Immature natural killer cell (primary cell): ENCODE results near the gene SP110. TPM values are rescaled to one million over a fixed set of nuclear protein-coding genes. Genes with fewer than 3 reads are reported as not detected.
"Not testable (repeated sequence)": the region's sequence is repeated elsewhere in the genome, so short reads cannot be mapped to it uniquely, and the experiment has no call there.

Experiments used
- DNase-seq, 3 donors: peaks; one replicate each; pipeline ENCODE4 v3.0.0; 2022; ENCODE audit warnings: mixed read lengths in 1 of 3
- H3K27ac Mint-ChIP-seq, 6 donors: one replicate each; pipeline ENCODE4 v1.8.0; 2020; ENCODE audit warnings: mixed read lengths in 6 of 6, mild to moderate bottlenecking in 5 of 6, inconsistent platforms in 4 of 6, moderate library complexity in 3 of 6
- H3K27me3 Mint-ChIP-seq, 3 donors: one replicate each; pipeline ENCODE4 v1.8.0; 2020 to 2021; ENCODE audit warnings: low read depth in 3 of 3, mild to moderate bottlenecking in 3 of 3, mixed read lengths in 3 of 3, moderate library complexity in 3 of 3, inconsistent platforms in 1 of 3
- H3K36me3 Mint-ChIP-seq, 3 donors: one replicate each; pipeline ENCODE4 v1.8.0; 2020; ENCODE audit warnings: mixed read lengths in 3 of 3, inconsistent platforms in 2 of 3, mild to moderate bottlenecking in 2 of 3
- H3K4me1 Mint-ChIP-seq, 2 donors: one replicate each; pipeline ENCODE4 v1.8.0; 2020; ENCODE audit warnings: inconsistent platforms in 2 of 2, mild to moderate bottlenecking in 2 of 2, mixed read lengths in 2 of 2, moderate library complexity in 1 of 2
- H3K4me3 Mint-ChIP-seq, 5 donors: one replicate each; pipeline ENCODE4 v1.8.0; 2020; ENCODE audit warnings: mild to moderate bottlenecking in 5 of 5, mixed read lengths in 5 of 5, inconsistent platforms in 3 of 5, moderate library complexity in 3 of 5
- H3K9me3 Mint-ChIP-seq, 6 donors: one replicate each; pipeline ENCODE4 v1.8.0; 2020; ENCODE audit warnings: mild to moderate bottlenecking in 6 of 6, mixed read lengths in 6 of 6, inconsistent platforms in 4 of 6, moderate library complexity in 3 of 6
- polyA plus RNA-seq, 3 donors: library from polyadenylated mRNA; unstranded; fragments of 300-500 nt; fragmentation: Illumina TruSeq; gene quantifications; one replicate each; pipeline ENCODE4 v1.2.3, GENCODE V29; 2021

Gene SP110
- polyA plus RNA-seq, 3 donors from 2014 or later: 49.0 to 97.9 (median 60.5) TPM

- Mint-ChIP-seq H3K27me3 (peaks cover 0 to 3% (median 0%) of the 10 kb centered on the region in 3 donors), H3K27ac (peak overlapping the region in 3 of 6 donors; percentile 4 to 24 (median 22)), H3K4me1 (peaks cover 28 to 38% of the 10 kb centered on the region in 2 donors), H3K4me3 (no peak overlapping the region), H3K9me3 (peaks cover 2 to 18% (median 14%) of the 10 kb centered on the region in 6 donors), H3K36me3 (peaks cover 45 to 52% (median 51%) of the 10 kb centered on the region in 3 donors)
- DNase-seq: no peak
These were observed 15.1 kb upstream of the SP110 start for GRCh38 chr2:230234845-230235244.

DNA sequence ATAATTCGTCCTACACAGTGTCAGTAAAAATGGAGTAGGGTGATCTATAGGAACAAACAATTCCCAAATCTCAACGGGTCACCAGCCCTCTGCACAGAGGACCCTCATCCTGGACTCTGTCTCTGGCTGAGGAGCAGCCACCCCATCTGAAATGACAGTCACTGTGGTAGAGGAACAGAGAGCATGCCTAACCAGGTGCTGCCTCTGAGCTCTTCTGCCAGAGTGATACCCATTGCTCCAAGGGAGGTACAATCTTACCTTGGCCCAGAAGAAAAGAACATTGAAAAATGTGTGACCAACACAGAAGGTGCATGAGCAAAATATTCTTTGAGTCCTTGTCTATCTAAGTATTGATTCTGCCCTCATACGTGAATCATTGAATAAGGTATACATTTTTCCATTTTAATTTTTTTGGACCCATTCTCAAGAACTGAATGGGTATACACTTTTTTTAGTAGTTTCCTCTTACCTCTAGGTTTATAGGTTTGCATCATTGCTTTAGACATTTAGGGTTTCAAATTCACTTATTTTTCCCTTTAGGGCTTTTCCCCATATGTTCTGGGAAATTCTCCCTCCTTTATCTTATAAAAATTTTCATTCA is 14.4 kb upstream of the SP110 start:
- no peak for DNase-seq
- Mint-ChIP-seq H3K36me3 (peaks cover 45 to 53% (median 51%) of the 10 kb centered on the region in 3 donors), H3K9me3 (peaks cover 2 to 20% (median 15%) of the 10 kb centered on the region in 6 donors), H3K27ac (peak overlapping the region in 3 of 6 donors; percentile 34 to 69 (median 57)), H3K4me3 (no peak overlapping the region), H3K27me3 (peaks cover 0 to 3% (median 0%) of the 10 kb centered on the region in 3 donors), H3K4me1 (peaks cover 30 to 43% of the 10 kb centered on the region in 2 donors)

DNA sequence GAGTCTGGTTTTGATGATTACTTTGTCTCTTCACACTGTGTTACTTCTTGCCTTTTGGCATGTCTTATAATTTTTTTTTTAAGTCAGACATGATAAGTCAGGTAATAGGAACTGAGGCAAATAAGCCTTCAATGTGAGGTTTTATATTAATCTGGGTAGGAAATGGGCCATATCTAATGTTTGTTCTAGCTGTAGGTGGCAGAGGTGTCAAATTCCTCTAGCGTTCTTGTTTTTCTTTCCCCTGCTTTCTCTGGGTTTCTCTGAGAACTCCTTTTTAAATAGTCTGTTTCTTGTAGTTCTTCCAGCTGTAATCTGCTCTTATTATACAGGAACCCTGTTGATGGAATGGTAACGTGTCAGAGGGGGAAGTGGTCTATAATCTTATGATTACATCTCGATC is 11.5 kb upstream of the SP110 start:
- Mint-ChIP-seq H3K27ac (peak overlapping the region in 3 of 6 donors; percentile 34 to 71 (median 42)), H3K4me3 (peak overlapping the region in 4 of 5 donors; percentile 12 to 53 (median 28)), H3K27me3 (peaks cover 0 to 3% (median 0%) of the 10 kb centered on the region in 3 donors), H3K36me3 (peaks cover 25 to 33% (median 31%) of the 10 kb centered on the region in 3 donors), H3K9me3 (peaks cover 2 to 20% (median 15%) of the 10 kb centered on the region in 6 donors), H3K4me1 (peaks cover 55 to 69% of the 10 kb centered on the region in 2 donors)
- no peak for DNase-seq

- H3K36me3 Mint-ChIP-seq: peaks cover 25 to 31% (median 29%) of the 10 kb centered on the region in 3 donors
- peak overlapping the region in 3 of 6 donors; percentile 10 to 71 (median 42) for H3K27ac Mint-ChIP-seq
- H3K27me3 Mint-ChIP-seq: peaks cover 0 to 2% (median 0%) of the 10 kb centered on the region in 3 donors
- no peak for DNase-seq
- H3K4me1 Mint-ChIP-seq: peaks cover 61 to 75% of the 10 kb centered on the region in 2 donors
- H3K4me3 Mint-ChIP-seq: peak overlapping the region in 3 of 5 donors; percentile 19 to 55 (median 27)
- peaks cover 2 to 20% (median 15%) of the 10 kb centered on the region in 6 donors for H3K9me3 Mint-ChIP-seq
These were observed 10.9 kb upstream of the SP110 start for GRCh38 chr2:230230496-230231200.

DNA sequence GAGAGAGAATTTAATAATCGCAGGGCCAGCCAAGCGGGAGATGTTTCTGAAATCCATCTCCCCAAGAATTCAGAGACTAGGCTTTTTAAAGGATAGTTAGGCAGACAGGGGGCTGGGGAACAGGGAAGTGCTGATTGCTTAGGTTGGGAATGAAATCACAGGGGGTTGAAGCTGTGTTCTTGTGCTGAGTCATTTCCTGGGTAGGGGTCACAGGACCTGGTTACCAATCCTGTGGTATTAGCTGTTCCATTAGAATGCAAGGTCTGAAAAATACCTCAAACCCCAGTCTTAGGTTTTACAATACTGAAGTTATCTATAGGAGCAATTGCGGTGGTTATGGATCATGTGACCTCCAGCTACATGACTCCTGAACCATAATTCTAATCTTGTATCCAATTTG is 10.3 kb upstream of the SP110 start:
- peaks cover 25 to 29% (median 25%) of the 10 kb centered on the region in 3 donors for H3K36me3 Mint-ChIP-seq
- H3K9me3 Mint-ChIP-seq: peaks cover 2 to 20% (median 15%) of the 10 kb centered on the region in 6 donors
- peaks cover 0 to 7% (median 0%) of the 10 kb centered on the region in 3 donors for H3K27me3 Mint-ChIP-seq
- H3K4me3 Mint-ChIP-seq: peak overlapping the region in 3 of 5 donors; percentile 5 to 19 (median 5)
- peaks cover 65 to 77% of the 10 kb centered on the region in 2 donors for H3K4me1 Mint-ChIP-seq
- H3K27ac Mint-ChIP-seq: peak overlapping the region in 1 of 6 donors; percentile 29
- no peak for DNase-seq

GRCh38 chr2:230227216-230227615 is 7.4 kb upstream of the SP110 start:
- Mint-ChIP-seq H3K36me3 (peaks cover 19 to 26% (median 20%) of the 10 kb centered on the region in 3 donors), H3K27me3 (peaks cover 0 to 7% (median 0%) of the 10 kb centered on the region in 3 donors), H3K9me3 (peaks cover 2 to 20% (median 15%) of the 10 kb centered on the region in 6 donors), H3K27ac (peak overlapping the region; percentile 83 to 99 (median 92)), H3K4me3 (peak overlapping the region; percentile 67 to 94 (median 81)), H3K4me1 (peaks cover 70 to 82% of the 10 kb centered on the region in 2 donors)
- peak in 1 of 3 donors; percentile 8 for DNase-seq

- Mint-ChIP-seq H3K27ac (peak overlapping the region; percentile 93 to 100 (median 99)), H3K36me3 (peaks cover 12 to 19% (median 14%) of the 10 kb centered on the region in 3 donors), H3K4me3 (peak overlapping the region; percentile 81 to 94 (median 90)), H3K27me3 (peaks cover 0 to 7% (median 0%) of the 10 kb centered on the region in 3 donors), H3K9me3 (peaks cover 2 to 15% (median 13%) of the 10 kb centered on the region in 6 donors), H3K4me1 (peaks cover 61 to 73% of the 10 kb centered on the region in 2 donors)
- DNase-seq: peak; percentile 18 to 24 (median 22)
These were observed 6.3 kb upstream of the SP110 start for GRCh38 chr2:230226051-230226551.

DNA sequence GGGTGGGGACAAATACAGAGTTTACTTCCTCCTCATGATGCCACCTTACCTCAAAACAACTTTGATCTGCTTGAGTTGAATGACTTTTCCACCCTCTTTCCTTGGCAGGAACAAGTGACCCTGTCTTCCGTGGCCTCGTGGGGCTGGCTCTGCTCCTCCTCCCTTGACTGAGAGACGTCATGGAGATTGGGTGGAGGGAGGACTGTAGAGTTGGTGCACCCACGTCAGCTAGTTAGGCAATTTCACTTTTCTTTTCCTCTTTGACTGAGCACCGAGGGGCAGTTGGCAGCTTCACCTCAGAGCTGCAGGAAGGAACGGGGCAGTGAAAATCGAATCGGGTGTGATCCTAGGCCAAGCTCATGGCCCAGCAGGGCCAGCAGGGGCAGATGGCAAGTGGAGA is 5.7 kb upstream of the SP110 start, which contains the start of gene SP140:
Gene SP140 (plus strand): TSS at position 251 of the 400 bp plus-strand sequence. CDS start 109 bp downstream, at position 360.
- Mint-ChIP-seq H3K36me3 (peaks cover 6 to 13% (median 8%) of the 10 kb centered on the region in 3 donors), H3K4me1 (peaks cover 57 to 68% of the 10 kb centered on the region in 2 donors), H3K27me3 (peaks cover 0 to 7% (median 0%) of the 10 kb centered on the region in 3 donors), H3K9me3 (peaks cover 0 to 9% (median 7%) of the 10 kb centered on the region in 6 donors), H3K4me3 (peak within 1 kb of the TSS; percentile 81 to 94 (median 90)), H3K27ac (peak within 1 kb of the TSS; percentile 93 to 100 (median 99))
- DNase-seq: peak; percentile 85 to 90 (median 87)

GRCh38 chr2:230224458-230224857 is 4.7 kb upstream of the SP110 start:
- no peak for DNase-seq
- peak overlapping the region; percentile 81 to 94 (median 90) for H3K4me3 Mint-ChIP-seq
- H3K4me1 Mint-ChIP-seq: peaks cover 61 to 69% of the 10 kb centered on the region in 2 donors
- no peaks in the 10 kb centered on the region for H3K9me3 Mint-ChIP-seq
- H3K27me3 Mint-ChIP-seq: peaks cover 0 to 11% (median 1%) of the 10 kb centered on the region in 3 donors
- peak overlapping the region; percentile 93 to 100 (median 99) for H3K27ac Mint-ChIP-seq
- peaks cover 0 to 5% (median 0%) of the 10 kb centered on the region in 3 donors for H3K36me3 Mint-ChIP-seq

DNA sequence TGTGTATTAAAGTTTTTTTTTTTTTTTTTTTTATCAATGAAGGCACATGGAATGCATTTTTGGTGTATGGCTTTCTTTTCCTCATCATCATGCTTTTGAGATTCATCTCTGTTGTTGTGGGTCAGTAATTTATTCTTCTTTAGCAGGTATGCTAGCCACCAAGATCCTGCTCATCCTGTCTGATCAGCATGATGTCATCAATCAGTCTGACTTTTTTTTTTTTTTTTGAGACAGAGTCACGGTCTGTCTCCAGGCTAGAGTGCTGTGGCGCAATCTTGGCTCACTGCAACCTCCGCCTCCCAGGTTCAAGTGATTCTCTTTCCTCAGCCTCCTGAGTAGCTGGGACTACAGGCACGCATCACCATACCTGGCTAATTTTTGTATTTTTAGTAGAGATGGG is 3.0 kb upstream of the SP110 start:
- not testable (repeated sequence) for DNase-seq, H3K4me3 Mint-ChIP-seq, H3K36me3 Mint-ChIP-seq, H3K9me3 Mint-ChIP-seq
- H3K4me1 Mint-ChIP-seq: peaks cover 60 to 69% of the 10 kb centered on the region in 2 donors
- peak overlapping the region in 3 of 6 donors; percentile 75 to 99 (median 99) for H3K27ac Mint-ChIP-seq
- H3K27me3 Mint-ChIP-seq: peaks cover 0 to 11% (median 1%) of the 10 kb centered on the region in 3 donors

DNA sequence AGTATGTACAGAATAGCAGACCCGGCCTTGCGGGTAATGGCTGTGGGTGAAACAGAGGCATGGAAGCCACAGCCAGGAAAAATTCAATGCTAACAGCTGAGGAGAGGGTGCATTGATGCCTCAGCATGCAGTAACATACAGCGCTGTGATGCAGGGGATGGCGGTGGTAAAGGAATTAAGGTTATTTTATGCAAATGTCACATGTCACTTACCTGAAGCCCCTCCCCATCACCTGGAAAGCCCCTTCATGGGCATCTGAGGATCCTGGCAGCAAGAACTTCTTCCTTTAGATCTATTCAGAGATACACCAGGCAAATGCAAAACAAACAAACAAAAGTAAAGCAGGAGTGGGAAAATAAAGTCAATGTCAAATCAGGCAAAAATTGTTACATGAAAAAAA is 1.7 kb upstream of the SP110 start:
- H3K9me3 Mint-ChIP-seq: no peaks in the 10 kb centered on the region
- H3K27ac Mint-ChIP-seq: peak overlapping the region in 2 of 6 donors; percentile 2 to 31
- H3K27me3 Mint-ChIP-seq: peaks cover 0 to 11% (median 1%) of the 10 kb centered on the region in 3 donors
- peaks cover 61 to 69% of the 10 kb centered on the region in 2 donors for H3K4me1 Mint-ChIP-seq
- H3K4me3 Mint-ChIP-seq: peak overlapping the region in 1 of 5 donors; percentile 5
- peaks cover 0 to 5% (median 1%) of the 10 kb centered on the region in 3 donors for H3K36me3 Mint-ChIP-seq
- no peak for DNase-seq

DNA sequence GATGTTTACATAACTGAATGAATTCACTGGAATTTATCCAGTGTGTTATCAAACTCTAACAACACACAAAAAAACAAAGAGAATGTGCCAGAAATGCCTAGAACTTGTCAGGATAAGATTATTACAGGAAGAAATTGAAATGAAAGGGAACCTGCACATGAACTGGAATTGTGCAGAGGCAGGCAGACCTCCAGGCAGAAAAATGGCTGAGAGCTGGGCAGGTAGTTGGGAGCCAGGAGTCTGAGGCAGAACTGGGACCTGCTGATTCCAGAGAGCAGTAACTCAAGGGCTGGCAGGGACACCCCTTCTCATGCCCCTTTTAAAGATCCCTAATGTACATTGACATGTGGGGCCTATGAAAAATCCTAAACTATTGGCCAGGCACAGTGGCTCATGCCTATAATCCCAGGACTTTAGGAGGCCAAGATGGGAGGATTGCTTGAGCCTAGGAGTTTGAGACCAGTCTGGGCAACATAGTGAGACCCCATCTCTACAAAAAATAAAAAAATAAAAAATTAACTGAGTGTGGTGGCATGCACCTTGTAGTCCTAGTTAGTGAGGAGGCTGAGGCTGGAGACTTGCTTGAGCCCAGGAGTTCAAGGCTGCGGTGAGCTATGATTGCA is 674 bp upstream of the SP110 start:
- no peaks in the 10 kb centered on the region for H3K9me3 Mint-ChIP-seq

GRCh38 chr2:230218421-230218820 is 1.4 kb downstream of the SP110 start:
- H3K27me3 Mint-ChIP-seq: peaks cover 0 to 6% (median 1%) of the 10 kb centered on the region in 3 donors
- DNase-seq: no peak
- H3K4me3 Mint-ChIP-seq: peak overlapping the region; percentile 96 to 99 (median 98)
- H3K36me3 Mint-ChIP-seq: peaks cover 17 to 31% (median 28%) of the 10 kb centered on the region in 3 donors
- H3K4me1 Mint-ChIP-seq: peaks cover 48 to 63% of the 10 kb centered on the region in 2 donors
- H3K27ac Mint-ChIP-seq: peak overlapping the region; percentile 41 to 98 (median 76)
- H3K9me3 Mint-ChIP-seq: no peaks in the 10 kb centered on the region

More for the DNA sequence above, 674 bp upstream of the SP110 start:
- Mint-ChIP-seq H3K4me1 (peaks cover 58 to 69% of the 10 kb centered on the region in 2 donors), H3K4me3 (peak overlapping the region; percentile 96 to 99 (median 98)), H3K27ac (peak overlapping the region; percentile 97 to 100 (median 98)), H3K36me3 (peaks cover 2 to 12% (median 9%) of the 10 kb centered on the region in 3 donors), H3K27me3 (peaks cover 0 to 9% (median 1%) of the 10 kb centered on the region in 3 donors)
- no peak for DNase-seq
